ENCODE results near the gene POU2F3.

DNA sequence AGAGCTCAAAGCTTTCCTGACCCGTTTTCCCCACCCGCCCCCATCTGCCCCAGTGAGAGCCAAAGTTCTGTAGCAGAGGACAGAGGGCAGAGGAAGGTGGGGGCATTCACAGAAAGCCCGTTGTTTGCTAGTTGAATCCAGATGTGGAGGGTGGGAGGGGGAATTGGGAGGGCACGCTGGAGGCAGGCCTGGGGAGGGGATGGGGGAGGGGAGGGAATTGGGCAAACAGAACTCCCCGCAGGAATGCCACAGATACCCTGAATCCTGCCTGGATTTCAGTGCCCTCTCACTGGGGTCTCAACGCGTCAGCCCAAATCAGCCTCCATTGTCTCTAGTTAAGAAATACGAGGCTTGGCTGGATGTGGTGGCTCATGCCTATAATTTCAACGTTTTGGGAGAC is 42.0 kb upstream of the POU2F3 start:
- TF ChIP-seq, protein P1, sequence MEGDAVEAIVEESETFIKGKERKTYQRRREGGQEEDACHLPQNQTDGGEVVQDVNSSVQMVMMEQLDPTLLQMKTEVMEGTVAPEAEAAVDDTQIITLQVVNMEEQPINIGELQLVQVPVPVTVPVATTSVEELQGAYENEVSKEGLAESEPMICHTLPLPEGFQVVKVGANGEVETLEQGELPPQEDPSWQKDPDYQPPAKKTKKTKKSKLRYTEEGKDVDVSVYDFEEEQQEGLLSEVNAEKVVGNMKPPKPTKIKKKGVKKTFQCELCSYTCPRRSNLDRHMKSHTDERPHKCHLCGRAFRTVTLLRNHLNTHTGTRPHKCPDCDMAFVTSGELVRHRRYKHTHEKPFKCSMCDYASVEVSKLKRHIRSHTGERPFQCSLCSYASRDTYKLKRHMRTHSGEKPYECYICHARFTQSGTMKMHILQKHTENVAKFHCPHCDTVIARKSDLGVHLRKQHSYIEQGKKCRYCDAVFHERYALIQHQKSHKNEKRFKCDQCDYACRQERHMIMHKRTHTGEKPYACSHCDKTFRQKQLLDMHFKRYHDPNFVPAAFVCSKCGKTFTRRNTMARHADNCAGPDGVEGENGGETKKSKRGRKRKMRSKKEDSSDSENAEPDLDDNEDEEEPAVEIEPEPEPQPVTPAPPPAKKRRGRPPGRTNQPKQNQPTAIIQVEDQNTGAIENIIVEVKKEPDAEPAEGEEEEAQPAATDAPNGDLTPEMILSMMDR (IDR thresholded peaks at IDR 0.05) = no peak
- TF ChIP-seq POLR2A (IDR thresholded peaks at IDR 0.05) = no peak

Measured in body of pancreas (tissue), 4 donors.